NCI-H2227 (cell line): ENCODE measurements around the gene IQSEC1.

Experiments
- DNase-seq: peaks from one replicate; lab custom pipeline; 2025; ENCODE audit not compliant: unreplicated experiment; lab: John Stamatoyannopoulos, UW

Gene IQSEC1

DNA sequence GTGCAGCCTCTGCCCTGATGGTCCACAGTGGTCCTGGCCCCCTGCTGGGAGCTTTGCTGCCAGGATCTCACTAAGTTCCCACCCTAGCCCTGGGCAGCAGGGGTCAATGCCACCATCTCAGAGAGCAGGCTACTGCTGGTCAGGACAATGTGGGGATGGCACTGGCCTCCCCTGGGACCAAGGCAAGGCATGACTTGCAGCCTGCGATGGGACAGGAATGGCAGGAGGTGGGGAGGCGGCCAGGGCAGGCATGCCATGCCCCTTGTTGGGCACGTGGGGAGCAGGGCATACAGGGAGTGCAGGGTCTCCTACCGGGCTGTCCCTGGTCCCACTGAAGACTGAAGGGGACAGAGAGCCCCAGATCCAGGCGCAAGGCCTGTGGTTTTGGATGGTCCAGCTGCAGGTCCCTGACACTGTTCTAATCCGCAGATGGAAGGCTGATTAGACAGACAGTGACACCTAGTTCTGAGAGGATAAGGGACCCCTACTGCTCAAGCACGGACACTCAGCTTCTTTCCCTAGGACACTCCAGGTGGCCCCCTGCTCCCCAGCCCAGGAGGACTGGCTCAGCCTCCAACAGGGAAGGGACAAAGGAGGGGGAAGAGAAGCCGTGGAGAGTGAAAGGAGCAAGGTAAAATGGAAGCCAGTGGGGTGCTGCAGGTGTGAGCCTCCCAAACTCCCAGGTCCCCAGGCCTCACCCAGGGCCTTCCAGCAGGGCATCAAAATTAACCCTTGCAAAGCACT is 162.7 kb downstream of the IQSEC1 start:
- no peak for DNase-seq

DNA sequence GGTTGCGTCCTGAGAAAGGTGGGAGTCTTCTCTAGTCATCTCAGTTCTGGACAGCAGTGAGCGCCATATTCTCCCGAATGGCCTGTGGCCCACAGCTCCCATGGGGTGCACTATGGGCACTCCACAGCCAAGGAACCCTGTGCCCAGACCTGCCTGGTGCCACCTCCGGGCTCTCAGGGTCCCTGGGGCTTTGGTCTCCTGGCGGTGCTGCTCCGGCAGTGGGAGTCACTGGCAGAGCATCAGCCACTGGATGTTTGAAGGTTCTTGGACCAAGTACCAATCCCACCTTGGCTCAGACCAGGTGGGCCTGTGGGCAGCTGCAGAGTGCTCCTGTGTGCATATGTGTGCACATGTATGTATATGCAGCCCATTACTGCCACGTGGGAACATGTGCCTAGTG is 163.5 kb downstream of the IQSEC1 start:
- no peak for DNase-seq

DNA sequence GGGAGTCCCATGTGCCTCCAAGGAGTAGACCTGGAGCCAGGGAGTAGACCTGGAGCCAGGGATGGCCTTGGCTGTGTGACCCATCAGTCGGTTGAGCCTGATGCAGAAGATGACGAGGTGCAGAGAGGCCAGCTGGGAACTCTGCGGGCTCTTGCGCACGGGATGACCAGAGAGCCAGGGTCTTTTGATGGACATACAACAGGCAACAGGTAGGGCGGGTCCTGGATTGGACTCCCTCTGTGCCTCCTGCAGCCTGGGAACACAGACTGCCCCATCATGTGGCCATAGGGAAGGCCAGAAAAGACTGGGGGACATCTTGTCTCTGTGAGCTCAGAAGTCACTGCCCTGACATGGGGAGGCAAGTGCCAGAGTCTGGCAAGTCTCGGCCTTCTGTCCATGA is 164.4 kb downstream of the IQSEC1 start:
- DNase-seq: no peak

DNA sequence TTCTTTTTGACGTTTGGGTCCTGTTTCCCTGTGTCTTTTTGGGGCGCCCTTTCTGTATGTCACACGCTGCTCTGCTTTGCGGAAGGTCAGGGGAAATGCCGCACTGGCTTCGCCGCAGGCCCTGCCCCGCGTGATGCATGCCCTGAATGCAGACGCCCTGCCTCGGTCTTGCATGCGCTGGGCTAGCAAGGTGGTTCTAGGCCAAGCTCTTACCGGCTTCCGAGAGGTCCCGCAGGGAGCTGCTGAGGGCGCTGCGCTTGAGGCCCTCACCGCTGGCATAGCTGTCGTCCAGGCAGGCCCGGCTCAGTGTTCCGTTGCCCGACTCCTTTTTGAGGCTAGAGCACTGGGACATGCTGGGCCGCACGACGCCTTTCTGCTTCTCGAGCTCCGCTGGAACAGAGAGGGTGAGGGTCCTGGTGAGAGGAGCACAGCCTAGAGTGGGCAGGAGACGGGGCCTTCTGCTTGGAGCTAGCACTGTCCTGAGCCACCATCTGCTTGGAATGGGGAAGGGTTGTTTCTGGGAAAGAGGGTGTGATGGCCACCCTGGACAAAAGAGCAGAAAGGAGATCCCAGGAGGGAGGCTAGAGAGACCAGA is 165.0 kb downstream of the IQSEC1 start:
- DNase-seq: no peak

DNA sequence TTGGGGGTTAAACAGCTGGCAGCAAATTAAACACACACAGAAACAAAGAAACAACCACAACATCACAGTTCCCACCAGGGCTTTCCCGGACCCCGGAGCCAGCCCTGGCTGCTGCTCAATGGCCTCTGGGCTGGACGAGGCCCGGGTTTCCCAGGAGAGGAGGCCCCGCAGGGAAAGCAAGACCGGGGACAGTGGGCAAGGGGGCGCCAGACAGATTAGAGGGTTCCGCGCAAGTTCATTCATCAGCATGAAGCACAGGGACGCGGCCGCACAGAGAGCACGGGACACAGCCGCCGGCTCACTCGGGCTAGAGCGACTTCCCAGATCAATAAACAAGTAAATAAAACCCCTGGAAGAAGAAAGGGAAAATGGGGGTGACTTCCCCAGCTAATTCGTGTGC is 165.5 kb downstream of the IQSEC1 start:
- DNase-seq: no peak

DNA sequence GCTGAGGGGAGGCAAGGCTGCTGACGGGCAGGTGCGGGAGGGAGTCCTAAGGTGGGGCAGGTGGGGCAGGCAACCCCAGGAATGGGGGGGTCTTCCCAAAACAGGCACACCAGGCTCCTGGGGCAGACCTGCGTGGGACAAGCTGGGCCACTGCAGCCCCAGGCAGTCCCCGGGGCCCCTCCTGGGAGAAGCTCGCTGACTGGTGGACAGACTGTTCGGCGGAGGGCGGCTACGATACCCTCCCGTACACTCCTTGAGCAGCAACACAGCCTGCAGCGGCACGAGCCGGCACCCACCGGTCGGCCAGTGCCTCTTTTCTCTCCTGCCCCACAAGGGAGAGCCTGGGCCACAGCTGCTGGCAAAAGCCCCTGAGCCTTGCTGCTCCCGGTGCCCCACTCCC is 165.9 kb downstream of the IQSEC1 start:
- no peak for DNase-seq

DNA sequence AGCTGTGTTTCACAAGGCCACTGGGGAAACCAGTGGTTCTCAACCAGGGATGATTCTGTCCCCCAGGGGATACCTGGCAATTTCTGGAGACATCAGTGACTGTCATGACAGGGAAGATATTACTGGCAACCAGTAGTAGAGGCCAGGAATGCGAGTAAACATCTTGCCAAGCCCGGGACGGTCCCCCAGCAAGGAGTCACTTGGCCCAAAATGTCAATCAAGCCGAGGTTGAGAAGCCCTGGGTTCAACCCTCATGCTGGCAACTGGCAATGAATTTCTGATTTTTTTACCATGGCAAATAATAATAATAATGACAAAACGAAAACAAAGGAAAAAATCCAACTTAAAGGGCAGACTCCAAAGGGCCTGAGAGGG is 166.3 kb downstream of the IQSEC1 start:
- no peak for DNase-seq

DNA sequence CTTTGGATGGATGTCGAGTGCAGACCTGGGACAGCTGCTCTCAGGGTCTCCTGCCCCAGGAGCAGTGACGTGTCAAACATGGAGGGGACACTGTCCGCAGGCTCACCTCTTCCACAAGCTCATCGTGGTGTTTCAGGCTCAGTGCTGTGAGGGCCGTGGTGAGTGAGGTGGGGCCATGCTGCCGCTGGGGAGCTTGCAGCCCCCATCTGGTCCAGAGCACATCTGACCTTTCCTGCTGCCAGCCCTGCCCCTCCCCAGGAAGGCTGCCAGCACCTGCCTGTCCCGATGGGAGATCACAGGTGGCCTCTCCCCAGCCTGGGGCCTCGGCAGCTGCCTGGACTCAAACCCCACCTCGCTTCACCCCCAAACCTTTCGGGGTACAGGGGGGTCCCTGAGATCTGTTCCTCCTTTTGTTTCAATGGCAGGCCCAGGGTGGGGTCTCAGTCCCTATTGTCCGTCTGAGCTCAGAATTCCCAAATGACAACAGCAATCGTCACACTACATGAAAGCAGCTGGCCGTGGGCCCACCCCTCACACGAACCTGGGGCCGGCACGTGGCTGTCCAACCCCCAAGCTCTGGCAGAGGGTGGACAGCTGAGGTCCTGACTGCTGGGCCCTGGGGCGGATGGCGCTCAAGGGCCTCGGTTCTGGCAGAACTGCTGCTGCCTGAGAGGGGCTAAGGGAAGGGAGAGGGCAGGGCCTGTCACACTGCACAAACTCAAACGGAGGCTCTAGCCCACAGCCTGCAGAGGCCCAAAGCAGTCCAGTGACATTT is 166.9 kb downstream of the IQSEC1 start:
- DNase-seq: no peak

DNA sequence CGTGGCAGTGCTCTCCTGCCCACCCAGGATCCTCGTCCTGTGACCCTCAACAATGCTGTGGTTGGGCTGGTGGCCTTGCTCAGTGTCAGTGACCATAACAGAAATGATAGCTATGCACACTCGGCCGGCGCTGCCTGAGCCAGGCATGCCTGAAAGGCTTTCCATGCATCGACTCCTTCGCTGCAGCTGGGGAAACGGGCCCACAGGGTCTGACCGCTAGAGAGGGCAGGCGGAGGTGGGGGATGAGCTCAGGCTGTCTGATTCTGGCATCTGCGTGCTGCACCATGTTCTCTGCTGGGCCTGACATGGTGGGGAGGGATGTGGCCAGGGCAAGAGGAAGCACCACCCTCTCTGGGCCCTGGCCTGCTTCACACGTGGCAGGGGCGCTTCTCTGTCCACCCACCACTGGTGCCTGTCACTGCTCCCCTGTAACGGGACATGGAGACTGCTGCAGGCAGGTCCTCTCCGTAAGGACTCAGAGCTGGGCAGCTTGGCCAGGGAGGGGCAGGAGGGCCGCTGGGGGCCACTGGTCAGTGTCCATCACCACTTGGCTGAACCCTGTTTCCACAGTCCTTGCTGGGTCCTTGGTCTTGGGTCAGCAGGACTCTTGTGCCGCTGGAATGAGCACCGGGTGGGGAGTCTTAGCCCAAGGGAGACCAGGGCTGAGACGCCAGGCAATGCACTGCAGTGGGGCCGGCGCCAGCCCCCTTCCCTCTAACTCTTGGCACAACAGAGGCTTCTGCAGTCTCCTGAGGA is 167.7 kb downstream of the IQSEC1 start:
- no peak for DNase-seq

DNA sequence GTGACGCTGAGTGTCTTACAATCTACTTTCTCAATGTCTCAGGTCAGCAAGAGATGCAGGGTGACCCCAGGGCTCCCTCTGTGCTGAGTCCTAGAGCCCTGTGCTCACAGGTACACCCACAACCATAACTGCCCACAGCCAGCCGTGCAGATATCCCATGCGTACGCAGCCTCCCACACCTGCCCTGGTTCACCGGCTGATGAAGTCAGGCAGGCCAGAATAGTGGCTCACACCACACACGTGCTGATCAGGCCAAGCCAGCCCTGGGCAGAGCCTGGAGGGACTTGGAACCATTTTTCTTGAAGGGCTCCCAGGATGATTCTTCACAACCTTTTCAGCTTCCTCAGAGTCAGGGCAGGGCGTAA is 168.3 kb downstream of the IQSEC1 start:
- no peak for DNase-seq

DNA sequence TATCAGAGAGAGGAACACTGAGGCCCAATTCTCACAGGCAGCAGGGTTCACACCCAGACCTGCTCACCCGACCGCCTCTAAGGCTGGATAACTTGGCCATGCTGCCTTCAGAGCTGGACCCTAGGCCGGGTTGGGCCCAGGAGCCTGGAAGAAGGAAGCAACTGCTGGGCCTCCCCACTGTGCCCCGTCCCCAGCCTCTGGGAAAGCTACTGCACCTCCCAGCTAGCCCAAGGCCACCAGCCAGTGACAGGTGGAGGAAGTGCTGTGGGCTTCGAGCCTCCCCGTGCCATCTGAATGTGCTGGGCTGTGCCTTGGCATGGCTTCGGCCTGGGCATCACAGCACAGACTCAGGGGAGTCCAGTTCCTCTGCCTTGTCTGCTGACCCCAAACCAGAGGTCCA is 169.3 kb downstream of the IQSEC1 start:
- no peak for DNase-seq

DNA sequence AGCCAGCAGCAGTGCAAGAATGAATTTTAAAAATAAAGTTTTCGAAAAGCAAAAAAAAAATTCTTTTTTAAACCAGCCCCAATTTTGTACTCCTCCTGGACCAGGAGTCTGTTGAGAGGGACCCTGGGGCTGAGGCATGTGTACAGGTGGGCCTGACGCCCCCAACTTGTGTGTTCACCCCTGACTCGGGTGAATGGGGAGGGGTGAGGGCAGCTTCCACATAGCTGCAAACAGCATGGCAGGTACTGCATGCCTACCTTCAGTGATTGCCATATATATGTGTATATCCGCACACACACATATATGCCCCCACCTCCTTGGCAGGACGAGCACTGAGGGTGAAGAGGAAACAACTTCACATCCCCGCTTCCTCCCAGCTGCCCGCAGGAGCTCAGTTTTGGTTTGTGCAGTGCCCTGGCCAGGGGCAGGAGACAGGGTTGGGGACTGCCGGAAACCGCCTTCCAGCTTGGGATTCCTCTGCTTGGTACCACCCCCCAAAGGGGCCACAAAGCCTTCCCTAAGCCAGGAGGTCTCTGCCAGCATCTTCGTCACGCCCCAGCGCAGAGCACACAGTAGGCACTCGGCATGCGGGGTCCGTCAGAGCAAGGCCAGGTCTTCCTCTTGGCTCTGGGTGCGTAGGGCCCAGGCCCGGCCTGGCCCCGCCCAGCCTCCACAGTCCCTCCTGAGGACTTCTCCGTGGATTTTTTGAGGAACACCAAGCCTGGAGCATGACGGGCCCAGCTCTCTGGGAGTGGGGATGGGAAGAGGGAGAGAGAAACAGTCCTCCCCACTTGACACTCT is 170.0 kb downstream of the IQSEC1 start:
- DNase-seq: no peak

DNA sequence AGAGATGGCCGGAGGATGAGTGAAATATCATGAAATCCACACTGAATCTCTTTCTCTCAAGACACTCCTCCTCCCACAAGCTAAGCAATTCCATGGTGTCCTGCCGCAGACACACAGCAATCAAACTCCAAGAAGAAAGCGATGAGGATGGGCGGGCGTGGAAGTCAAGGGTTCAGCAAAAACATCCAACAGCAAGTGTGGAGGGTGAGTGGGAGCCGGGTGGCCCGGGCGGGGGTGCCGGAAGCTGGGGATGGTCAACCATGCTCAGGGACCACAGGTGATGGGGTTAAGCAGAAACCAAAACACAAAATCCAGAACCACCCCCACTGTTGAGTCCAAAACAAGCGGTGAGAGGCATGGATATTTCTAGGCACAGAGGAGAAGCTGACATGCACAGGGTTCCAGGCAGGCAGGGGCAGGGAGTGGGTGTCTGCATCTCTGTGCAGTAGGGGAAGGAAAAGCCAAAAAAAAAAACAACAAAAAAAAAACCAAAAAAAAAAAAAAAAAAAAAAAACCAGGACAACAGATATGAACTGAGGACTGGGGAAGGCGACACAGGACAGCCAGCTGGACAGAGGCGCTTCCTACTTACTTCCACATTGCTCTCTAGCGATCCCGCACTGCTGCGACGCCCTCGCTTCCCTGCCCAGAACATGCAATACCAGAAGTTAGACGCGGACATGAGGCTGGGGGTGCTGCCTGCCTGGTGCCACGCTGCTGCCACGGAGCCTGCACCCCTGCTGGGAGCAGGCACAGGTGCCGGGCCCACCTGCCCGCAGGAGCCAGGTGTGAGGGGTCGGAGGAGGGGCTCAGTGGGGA is 170.8 kb downstream of the IQSEC1 start:
- DNase-seq: no peak

DNA sequence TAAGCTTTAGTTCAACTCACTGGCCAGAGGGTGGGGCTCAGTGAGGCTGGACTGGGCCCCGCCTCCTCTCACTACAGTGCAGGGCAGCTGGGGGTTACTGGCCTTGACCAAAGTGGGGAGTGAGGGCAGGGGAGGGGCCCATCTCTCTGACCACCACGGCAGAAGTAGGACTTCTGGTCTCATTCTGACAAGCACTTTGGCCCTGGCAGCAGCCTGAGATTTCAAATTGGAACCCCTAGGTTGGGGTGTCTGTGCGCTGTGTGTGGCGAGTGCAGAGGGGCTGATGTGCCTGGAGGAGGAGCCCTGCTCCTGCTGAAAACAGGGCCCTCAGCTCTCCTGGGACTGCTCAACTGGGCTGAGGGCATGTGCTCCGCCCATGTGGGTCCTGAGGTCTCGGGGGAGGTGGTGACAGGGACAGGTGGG is 171.6 kb downstream of the IQSEC1 start:
- DNase-seq: no peak

DNA sequence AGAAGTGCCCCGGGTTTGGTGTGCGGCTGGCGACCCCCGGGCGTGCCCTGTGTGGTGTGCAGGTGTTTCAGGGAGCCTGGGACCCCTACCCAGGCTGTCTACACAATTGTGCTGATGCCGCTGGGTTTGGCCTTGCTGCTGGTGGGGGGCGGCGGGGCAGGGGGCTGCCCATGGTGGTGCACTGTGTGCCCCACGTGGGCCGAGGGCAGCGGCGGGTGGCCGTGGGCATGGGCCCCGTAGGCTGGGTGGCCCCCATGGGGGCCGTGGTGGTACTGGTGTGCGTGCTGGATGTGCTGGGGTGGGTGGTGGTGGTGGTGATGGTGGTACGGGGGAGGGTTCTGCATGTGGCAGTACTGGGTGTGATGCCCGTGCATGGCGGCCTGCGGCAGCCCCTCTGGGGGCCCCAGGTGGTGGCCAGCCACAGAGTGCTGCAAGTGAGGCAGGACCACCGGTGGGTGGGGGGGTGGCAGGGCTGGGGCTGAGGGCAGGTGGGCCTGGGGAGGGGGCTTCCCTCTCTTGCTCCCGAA is 172.3 kb downstream of the IQSEC1 start:
- no peak for DNase-seq

DNA sequence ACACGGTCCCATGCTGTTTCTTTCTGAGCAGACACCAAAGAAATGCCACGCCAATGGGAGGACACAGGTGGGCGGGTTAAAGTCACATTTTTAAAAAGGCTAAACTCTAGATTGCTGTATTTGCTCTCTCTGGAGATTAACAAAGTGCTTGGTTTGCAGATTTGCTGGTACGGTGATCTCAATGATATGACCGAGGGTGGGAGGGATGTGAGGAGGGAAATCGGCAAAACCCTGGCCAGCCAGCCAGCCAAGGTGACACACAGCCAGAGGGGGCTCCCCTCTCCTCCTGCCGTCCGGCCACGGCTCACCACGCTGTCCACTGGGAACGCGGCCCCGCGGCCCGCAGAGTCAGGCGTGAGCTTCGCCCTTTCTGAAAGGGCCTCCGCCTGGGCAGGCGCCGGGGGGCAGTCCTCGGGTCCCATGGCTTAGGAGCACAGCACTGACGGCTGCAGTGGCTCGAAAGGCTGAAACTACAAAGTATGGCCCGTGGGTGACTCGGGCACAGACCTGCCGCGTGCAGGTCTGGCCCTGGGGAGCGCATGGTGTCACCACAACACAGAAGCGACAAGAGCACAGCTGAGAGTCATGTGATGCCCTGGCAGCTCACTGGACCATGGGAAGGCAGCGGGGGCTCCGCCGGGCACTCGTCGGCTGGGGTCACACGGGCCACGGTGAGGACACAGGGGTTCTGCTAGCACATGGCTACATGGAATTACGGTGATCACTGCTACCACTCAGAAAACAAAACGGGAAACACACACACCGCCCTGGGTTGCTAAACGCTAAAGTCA is 174.1 kb downstream of the IQSEC1 start:
- no peak for DNase-seq

DNA sequence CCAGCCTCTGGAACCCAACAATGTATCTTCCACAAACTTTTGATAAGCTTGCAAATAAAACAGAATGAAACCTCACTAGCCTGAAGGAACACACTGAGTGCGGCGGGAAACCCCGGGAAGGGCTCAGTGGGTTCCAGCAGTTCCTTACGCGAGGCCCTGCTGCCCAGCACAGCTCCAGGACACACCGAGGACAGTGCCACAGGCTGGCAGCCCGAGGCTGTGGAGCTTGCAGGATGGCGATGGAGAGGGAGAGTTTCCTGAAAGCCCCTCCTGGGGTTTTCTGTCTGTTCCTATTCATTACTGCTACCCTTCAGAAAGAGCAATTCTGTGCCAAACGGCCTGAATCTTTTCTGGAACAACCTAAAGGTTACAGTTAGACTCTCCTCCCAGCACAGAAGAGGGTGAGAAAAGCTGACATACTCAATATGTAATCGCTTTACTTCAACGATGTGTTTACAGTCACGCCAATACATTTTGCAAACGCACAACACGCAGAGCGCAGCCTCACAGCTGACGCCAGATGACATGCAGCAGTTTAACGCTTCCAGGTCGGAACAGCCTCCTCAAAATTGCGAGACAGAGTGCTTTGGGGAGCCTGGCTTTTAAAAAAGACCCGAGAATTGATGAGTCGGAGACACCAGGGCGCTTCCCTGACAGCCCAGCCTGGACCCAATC is 174.8 kb downstream of the IQSEC1 start:
- DNase-seq: no peak
